HG02763 (cell line): ENCODE data around the gene EPM2A.
"Not testable (repeated sequence)": the region's sequence is repeated elsewhere in the genome, so short reads cannot be mapped to it uniquely, and the experiment has no call there.

Source experiments
- ATAC-seq: cut with Tn5 transposase; IDR thresholded peaks from one replicate; pipeline ENCODE4 v1.9.1; 2021; ENCODE audit warnings: mild to moderate bottlenecking, moderate library complexity; ENCODE audit not compliant: unreplicated experiment

The EPM2A gene

GRCh38 chr6:145735356-145736165 lies at the start of gene EPM2A:
TSS of gene EPM2A (minus strand) at chr6:145735520. CDS start at chr6:145735498, 22 bp downstream.
- peak; percentile 71 for ATAC-seq

GRCh38 chr6:145784683-145785082 lies 49.4 kb upstream of the EPM2A start:
- ATAC-seq, result peak; percentile 87

- no peak for ATAC-seq
Measured at GRCh38 chr6:145783796-145784195, 48.5 kb upstream of the EPM2A start.

GRCh38 chr6:145772846-145773245 lies 37.5 kb upstream of the EPM2A start:
- ATAC-seq, result no peak

- ATAC-seq, result no peak
Measured at GRCh38 chr6:145765449-145765848, 30.1 kb upstream of the EPM2A start.

GRCh38 chr6:145763742-145764141 lies 28.4 kb upstream of the EPM2A start:
- ATAC-seq, result no peak

- ATAC-seq, result peak; percentile 54
Measured at GRCh38 chr6:145761584-145761983, 26.3 kb upstream of the EPM2A start.

- ATAC-seq, result no peak
Measured at GRCh38 chr6:145758113-145758512, 22.8 kb upstream of the EPM2A start.

- no peak for ATAC-seq
Measured at GRCh38 chr6:145756170-145756662, 20.9 kb upstream of the EPM2A start.

- no peak for ATAC-seq
Measured at GRCh38 chr6:145755682-145756081, 20.4 kb upstream of the EPM2A start.

GRCh38 chr6:145752638-145753037 lies 17.3 kb upstream of the EPM2A start:
- ATAC-seq, result no peak

- ATAC-seq, result no peak
Measured at GRCh38 chr6:145749632-145750031, 14.3 kb upstream of the EPM2A start.

- ATAC-seq, result no peak
Measured at GRCh38 chr6:145745861-145746260, 10.5 kb upstream of the EPM2A start.

GRCh38 chr6:145744619-145745018 lies 9.3 kb upstream of the EPM2A start:
- no peak for ATAC-seq

- ATAC-seq, result no peak
Measured at GRCh38 chr6:145743332-145743731, 8.0 kb upstream of the EPM2A start.

- ATAC-seq, result not testable (repeated sequence)
Measured at GRCh38 chr6:145742472-145742871, 7.2 kb upstream of the EPM2A start.

GRCh38 chr6:145739685-145740084 lies 4.4 kb upstream of the EPM2A start:
- ATAC-seq, result not testable (repeated sequence)

- ATAC-seq, result no peak
Measured at GRCh38 chr6:145738265-145738664, 2.9 kb upstream of the EPM2A start.

GRCh38 chr6:145736661-145737144 lies 1.4 kb upstream of the EPM2A start:
- no peak for ATAC-seq

- ATAC-seq, result peak; percentile 75
Measured at GRCh38 chr6:145734486-145735355, 599 bp downstream of the EPM2A start.

- ATAC-seq, result no peak
Measured at GRCh38 chr6:145733810-145734209, 1.5 kb downstream of the EPM2A start.
